Endothelial cell of umbilical vein (primary cell): Measurements from ENCODE around the gene DAND5. TPM values are rescaled to one million over a fixed set of nuclear protein-coding genes. Genes with fewer than 3 reads are reported as not detected.

ENCODE experiments used
- BruUV-seq: library from RNA; stranded (reverse); fragments of 400-500 nt; replicated peaks from 2 replicates; lab custom pipeline; 2021; lab: Mats Ljungman, UMichigan
- CTCF ChIA-PET: fragments of 300-600, 350-600 bp; sonication (Branson Sonifier 250); formaldehyde crosslinking; loops from one replicate; lab custom pipeline; 2021; ENCODE audit warnings: antibody characterized with exemption, inconsistent platforms; lab: Charles Lee
- POLR2A ChIA-PET: fragments of 300-600, 350-600 bp; sonication (Branson Sonifier 250); formaldehyde crosslinking; loops from one replicate; lab custom pipeline; 2021; ENCODE audit warnings: antibody characterized with exemption, inconsistent platforms; lab: Charles Lee
- DNase-seq: peaks from one replicate; pipeline ENCODE4 v3.0.0-alpha.2; 2011; ENCODE audit warnings: low read depth, low spot score
- FAIRE-seq: peaks from 2 replicates; lab custom pipeline; 2011; peaks lifted over from hg19 to GRCh38; lab: Jason Lieb, UNC
- H2AFZ ChIP-seq: 2 replicates; pipeline ENCODE4 v1.6.0; 2012; ENCODE audit warnings: low read depth, low read length, control low read depth, inconsistent platforms
- H3K27ac ChIP-seq: 2 replicates; pipeline ENCODE4 v1.5.1; 2011; ENCODE audit warnings: low read depth, mild to moderate bottlenecking, control low read depth, low read length, moderate library complexity; ENCODE audit not compliant: insufficient read depth
- H3K27me3 ChIP-seq, 2 experiments: 2 replicates each; pipeline versions ENCODE4 v1.6.0 to v1.6.1; 2011; ENCODE audit warnings: low read length in 2 of 2, mixed read lengths in 1 of 2; ENCODE audit not compliant: control insufficient read depth in 2 of 2, insufficient read depth in 2 of 2
- H3K36me3 ChIP-seq, 2 experiments: 2 replicates in 1 of 2; 3 replicates in 1 of 2; pipeline ENCODE4 v1.5.1; 2011; ENCODE audit warnings: low read length in 2 of 2, mild to moderate bottlenecking in 1 of 2, moderate library complexity in 1 of 2; ENCODE audit not compliant: control insufficient read depth in 2 of 2, insufficient read depth in 2 of 2; ENCODE audit errors: extremely low read depth in 1 of 2
- H3K4me1 ChIP-seq: 3 replicates; pipeline ENCODE4 v1.5.1; 2011; ENCODE audit warnings: mild to moderate bottlenecking, low read length; ENCODE audit not compliant: control insufficient read depth, insufficient read depth; ENCODE audit errors: extremely low read depth
- H3K4me2 ChIP-seq: 2 replicates; pipeline ENCODE4 v1.6.1; 2011; ENCODE audit warnings: low read length, control low read depth, mixed read lengths; ENCODE audit not compliant: insufficient read depth
- H3K4me3 ChIP-seq, 3 experiments: fragments of 200-600 bp in 1 of 3; sonication (generic), shearing (Covaris generic) in 1 of 3; replicated peaks in 1 of 3; 2 replicates each; pipeline ENCODE4 v1.5.1; 2011 to 2016; ENCODE audit warnings: control low read depth in 3 of 3, low read length in 3 of 3, mild to moderate bottlenecking in 2 of 3, inconsistent platforms in 1 of 3, low read depth in 1 of 3, moderate library complexity in 1 of 3; ENCODE audit not compliant: insufficient read depth in 1 of 3
- H3K79me2 ChIP-seq: 2 replicates; pipeline ENCODE4 v1.6.0; 2012; ENCODE audit warnings: low read length, inconsistent platforms; ENCODE audit not compliant: control insufficient read depth, insufficient read depth
- H3K9ac ChIP-seq: replicated peaks from 2 replicates; pipeline ENCODE3; 2011; ENCODE audit warnings: low read length, control low read depth; ENCODE audit not compliant: insufficient read depth; ENCODE audit errors: extremely low read depth
- H3K9me1 ChIP-seq: replicated peaks from 3 replicates; pipeline ENCODE4 v1.6.0; 2011; ENCODE audit warnings: mild to moderate bottlenecking, low read length; ENCODE audit not compliant: control insufficient read depth, insufficient read depth; ENCODE audit errors: extremely low read depth
- H3K9me3 ChIP-seq: replicated peaks from 2 replicates; pipeline ENCODE4 v1.5.1; 2012; ENCODE audit warnings: low read length, inconsistent platforms; ENCODE audit not compliant: control insufficient read depth, insufficient read depth
- H4K20me1 ChIP-seq: replicated peaks from 2 replicates; pipeline ENCODE3; 2011; ENCODE audit warnings: mild to moderate bottlenecking, low read length; ENCODE audit not compliant: control insufficient read depth, insufficient read depth; ENCODE audit errors: extremely low read depth
- EZH2 ChIP-seq: IDR thresholded peaks from 2 replicates; pipeline ENCODE4 v1.6.1; 2012; ENCODE audit warnings: borderline replicate concordance, low read depth, mild to moderate bottlenecking, moderate library complexity, low read length, inconsistent platforms; ENCODE audit not compliant: severe bottlenecking
- FOS ChIP-seq: IDR thresholded peaks from 2 replicates; pipeline ENCODE4 v1.6.1; 2011; ENCODE audit warnings: mild to moderate bottlenecking, low read length, moderate library complexity, borderline replicate concordance; ENCODE audit not compliant: insufficient read depth
- GATA2 ChIP-seq: IDR thresholded peaks from 2 replicates; pipeline ENCODE4 v1.7.0; 2011; ENCODE audit warnings: low read depth, mild to moderate bottlenecking, moderate library complexity, mixed read lengths, low read length; ENCODE audit not compliant: insufficient read length, insufficient read depth
- JUN ChIP-seq: IDR thresholded peaks from 2 replicates; pipeline ENCODE4 v1.6.1; 2011; ENCODE audit warnings: borderline replicate concordance, low read depth; ENCODE audit not compliant: insufficient read length, insufficient read depth
- MAX ChIP-seq: IDR thresholded peaks from 2 replicates; pipeline ENCODE4 v1.6.1; 2011; ENCODE audit not compliant: insufficient read depth, insufficient read length
- MYC ChIP-seq: IDR thresholded peaks from one replicate; pipeline ENCODE4 v1.6.1; 2011; ENCODE audit warnings: mild to moderate bottlenecking, low read depth, low read length
- POLR2A ChIP-seq: IDR thresholded peaks from 2 replicates; pipeline ENCODE4 v1.6.1; 2012; ENCODE audit warnings: low read depth, mild to moderate bottlenecking, control low read depth, low read length
- POLR2AphosphoS5 ChIP-seq: IDR thresholded peaks from 2 replicates; pipeline ENCODE4 v1.6.1; 2012; ENCODE audit warnings: low read depth, mild to moderate bottlenecking, control low read depth, low read length, moderate library complexity; ENCODE audit not compliant: insufficient read depth
- dilution Hi-C: fragments of 300-500 bp; cut with MboI; formaldehyde crosslinking; loops from one replicate; pipeline ENCODE4 v1.15.0; 2019; ENCODE audit warnings: low sequenced_read_pairs; ENCODE audit not compliant: extremely low pct_ligation_motif_present
- intact Hi-C: fragments of 100-400 bp; cut with micrococcal nuclease; formaldehyde crosslinking; loops from one replicate; pipeline ENCODE4 v1.10.0; 2022
- polyA plus RNA-seq, 4 experiments: library from polyadenylated mRNA; depleted of rRNA in 3 of 4; stranded (reverse) in 3 of 4; unstranded in 1 of 4; fragments of >200 nt; gene quantifications; 2 replicates each; pipeline versions ENCODE4 v1.2.1 to v1.2.3, GENCODE V29; 2011 to 2012; ENCODE audit warnings: missing spikeins in 1 of 4
- total RNA-seq: library from RNA; stranded (reverse); gene quantifications from 2 replicates; pipeline ENCODE4 v1.2.3, GENCODE V29; 2021
- TF ChIP-seq, protein P1 (sequence below), 2 donors: IDR thresholded peaks; 1 replicate in 1 of 2; 2 replicates in 1 of 2; pipeline ENCODE4 v1.5.1; 2011; ENCODE audit warnings: low read length in 2 of 2, mild to moderate bottlenecking in 2 of 2, moderate library complexity in 2 of 2, control low read depth in 1 of 2, inconsistent platforms in 1 of 2, low read depth in 1 of 2; ENCODE audit not compliant: insufficient read depth in 1 of 2; ENCODE audit errors: extremely low read depth in 1 of 2

Gene DAND5
- total and polyA plus RNA-seq, 2 donors (not counting 3 experiments of a cell fraction or from before 2014, with no cell fraction given) = 0.06 to 0.20 TPM

DNA sequence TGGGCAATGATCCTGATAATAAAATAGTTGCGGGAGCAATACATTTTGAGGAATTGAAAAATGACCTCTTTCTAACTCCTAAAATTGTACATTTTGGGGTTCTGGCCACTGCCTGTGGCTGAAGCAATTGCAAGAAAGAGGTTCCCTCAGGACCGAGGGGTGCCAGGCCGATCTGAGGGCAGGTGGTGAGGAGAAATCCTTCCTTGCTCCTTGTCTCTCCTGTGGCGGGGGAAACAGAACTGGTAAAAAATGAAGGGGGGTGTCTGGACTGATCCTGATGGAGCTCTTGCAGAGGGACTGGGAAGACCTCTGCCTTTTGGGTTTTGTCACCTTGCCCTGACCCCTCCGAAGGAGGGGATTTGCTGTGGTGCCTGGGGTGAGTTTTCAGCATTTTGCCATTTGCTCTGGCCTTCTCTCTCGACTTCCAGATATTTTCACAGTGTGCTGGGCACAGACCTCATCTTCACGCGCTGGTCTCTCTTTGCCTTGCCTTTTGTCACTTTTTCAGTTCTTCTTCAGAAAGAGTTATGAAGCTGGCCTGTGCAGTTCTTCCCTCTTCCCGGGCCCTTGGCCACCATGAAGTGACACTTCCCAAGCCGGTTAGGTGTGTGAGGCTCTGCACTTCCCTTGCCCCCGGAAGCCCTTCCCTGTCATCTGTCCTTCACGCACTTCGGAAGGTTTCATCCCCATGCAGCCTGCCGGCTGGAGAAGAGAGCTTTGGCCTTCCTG, 48.1 kb downstream of the DAND5 start:
- H3K4me1 ChIP-seq = peaks cover 16% of the 10 kb centered on the region
- no peaks in the 10 kb centered on the region for H3K79me2 ChIP-seq
- H3K4me3 ChIP-seq = no peak overlapping the region

More for the DNA sequence above, 48.1 kb downstream of the DAND5 start:
- no TSS peak for BruUV-seq
- H2AFZ ChIP-seq = no peak overlapping the region
- no peak for DNase-seq
- H4K20me1 ChIP-seq = no peaks in the 10 kb centered on the region
- POLR2A ChIA-PET = no interaction called here
- H3K9me3 ChIP-seq = no peaks in the 10 kb centered on the region
- intact Hi-C loops = no loop called here
- no peak overlapping the region for H3K4me2 ChIP-seq
- no peaks in the 10 kb centered on the region for H3K9me1 ChIP-seq
- TF ChIP-seq, protein P1, sequence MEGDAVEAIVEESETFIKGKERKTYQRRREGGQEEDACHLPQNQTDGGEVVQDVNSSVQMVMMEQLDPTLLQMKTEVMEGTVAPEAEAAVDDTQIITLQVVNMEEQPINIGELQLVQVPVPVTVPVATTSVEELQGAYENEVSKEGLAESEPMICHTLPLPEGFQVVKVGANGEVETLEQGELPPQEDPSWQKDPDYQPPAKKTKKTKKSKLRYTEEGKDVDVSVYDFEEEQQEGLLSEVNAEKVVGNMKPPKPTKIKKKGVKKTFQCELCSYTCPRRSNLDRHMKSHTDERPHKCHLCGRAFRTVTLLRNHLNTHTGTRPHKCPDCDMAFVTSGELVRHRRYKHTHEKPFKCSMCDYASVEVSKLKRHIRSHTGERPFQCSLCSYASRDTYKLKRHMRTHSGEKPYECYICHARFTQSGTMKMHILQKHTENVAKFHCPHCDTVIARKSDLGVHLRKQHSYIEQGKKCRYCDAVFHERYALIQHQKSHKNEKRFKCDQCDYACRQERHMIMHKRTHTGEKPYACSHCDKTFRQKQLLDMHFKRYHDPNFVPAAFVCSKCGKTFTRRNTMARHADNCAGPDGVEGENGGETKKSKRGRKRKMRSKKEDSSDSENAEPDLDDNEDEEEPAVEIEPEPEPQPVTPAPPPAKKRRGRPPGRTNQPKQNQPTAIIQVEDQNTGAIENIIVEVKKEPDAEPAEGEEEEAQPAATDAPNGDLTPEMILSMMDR (IDR thresholded peaks at IDR 0.05; ENCODE audit: extremely low read depth in 1 of 2, insufficient read depth in 1 of 2, low read depth in 1 of 2, low read length in 2 of 2) = no peak
- no peak for TF ChIP-seq MAX
- no peak for TF ChIP-seq JUN
- TF ChIP-seq EZH2 = no peak
- TF ChIP-seq POLR2A = no peak
- TF ChIP-seq POLR2AphosphoS5 = no peak
- no peak for TF ChIP-seq FOS
- TF ChIP-seq MYC = no peak
- no peak for TF ChIP-seq GATA2
- dilution Hi-C loops = no loop called here
- no peak overlapping the region for H3K9ac ChIP-seq
- H3K36me3 ChIP-seq = no peaks in the 10 kb centered on the region
- no peak overlapping the region for H3K27ac ChIP-seq
- no peak for FAIRE-seq
- CTCF ChIA-PET = interaction anchor here (1.1 to 1.7 kb wide), 6 partner anchors 9 to 43 kb away, joined by 3 to 12 read pairs (median 6); no protein-coding TSS in a partner anchor
- H3K27me3 ChIP-seq = peaks cover 0 to 3% of the 10 kb centered on the region in 2 experiments
